ENCODE data around the gene CEP19. TPM values are rescaled to one million over a fixed set of nuclear protein-coding genes. Genes with fewer than 3 reads are reported as not detected.

Gene CEP19
- total and polyA plus RNA-seq, 2 of the 4 experiments (the other 2 are of a cell fraction): 1.1 to 1.4 TPM

- DNase-seq (no peak), ATAC-seq (ENCODE audit: low read depth) (no peak)
- H2BK120ac ChIP-seq (ENCODE audit: low read depth, low read length): no peak overlapping the region
- H2BK5ac ChIP-seq (ENCODE audit: low read depth, low read length, poor library complexity, severe bottlenecking): no peak overlapping the region
- no peak overlapping the region for H3K56ac ChIP-seq (ENCODE audit: extremely low read depth, insufficient read depth, low read length)
- H3K9me3 ChIP-seq (ENCODE audit: control insufficient read depth, insufficient read depth, low read length): no peaks in the 10 kb centered on the region
- dilution Hi-C loops (cut with HindIII; ENCODE audit: low sequenced_read_pairs, unreplicated experiment) (no loop called here), in situ Hi-C loops (cut with MboI; ENCODE audit: low sequenced_read_pairs) (no loop called here), intact Hi-C loops (cut with micrococcal nuclease) (no loop called here)
- no peaks in the 10 kb centered on the region for H3K79me1 ChIP-seq (ENCODE audit: low read depth in 1 of 2, low read length in 2 of 2)
- no peak overlapping the region for H4K5ac ChIP-seq (ENCODE audit: low read depth, low read length)
- no peaks in the 10 kb centered on the region for H3K9me1 ChIP-seq (ENCODE audit: insufficient read depth, low read length)
- H2BK20ac ChIP-seq (ENCODE audit: low read depth, low read length): no peak overlapping the region
- H3K27ac ChIP-seq (ENCODE audit: insufficient read depth, low read length): no peak overlapping the region
- no TSS peak for BruUV-seq (replicated peaks)
- POLR2A ChIA-PET (ENCODE audit: unreplicated experiment): no interaction called here
- no peak overlapping the region for H4K91ac ChIP-seq (ENCODE audit: insufficient read depth, low read depth, low read length)
- no peak overlapping the region for H2AFZ ChIP-seq (replicated peaks; ENCODE audit: low read length, poor library complexity)
- no peak overlapping the region for H3K23ac ChIP-seq (ENCODE audit: low read depth, low read length)
- CTCF ChIA-PET: no interaction called here
- no peak overlapping the region for H3K14ac ChIP-seq (replicated peaks; ENCODE audit: low read depth, low read length)
- H2AK5ac ChIP-seq (ENCODE audit: low read depth, low read length): no peak overlapping the region
- H3K4me2 ChIP-seq (ENCODE audit: low read depth, low read length): no peak overlapping the region
- peaks cover 12% of the 10 kb centered on the region for H3K27me3 ChIP-seq (ENCODE audit: control insufficient read depth, insufficient read depth, low read length)
- H4K8ac ChIP-seq (ENCODE audit: low read depth in 2 of 2, low read length in 2 of 2): no peak overlapping the region
- no peak overlapping the region for H2BK15ac ChIP-seq (ENCODE audit: low read depth, low read length)
- no peak overlapping the region for H2AK9ac ChIP-seq (replicated peaks; ENCODE audit: low read depth, low read length, poor library complexity)
- peaks cover 6% of the 10 kb centered on the region; the same call in 1 of the 2 replicates for H3K4me1 ChIP-seq (ENCODE audit: control insufficient read depth, insufficient read depth, low read length)
- WGBS, 2 experiments (ENCODE audit: extremely low coverage in 2 of 2, insufficient read length in 1 of 2): 50% methylated on average over 2 of the region's 6 CpGs; no CpG with 5 or more reads in 1 of the 2 experiments
- no peaks in the 10 kb centered on the region for H3K36me3 ChIP-seq (ENCODE audit: control insufficient read depth, insufficient read depth, low read length)
- no peak overlapping the region for H3K9ac ChIP-seq (ENCODE audit: low read depth, low read length)
- H4K20me1 ChIP-seq (ENCODE audit: insufficient read depth, low read length): no peaks in the 10 kb centered on the region
- TF ChIP-seq ELK1 (IDR thresholded peaks at IDR 0.05; ENCODE audit: borderline replicate concordance, low read depth, low read length): no peak
- H3K4ac ChIP-seq (ENCODE audit: low read depth, low read length): no peak overlapping the region
- no peak overlapping the region for H3K4me3 ChIP-seq (ENCODE audit: insufficient read depth, low read depth, low read length)
- no peak overlapping the region for H3K18ac ChIP-seq (ENCODE audit: low read depth, low read length)
Measured at GRCh38 chr3:196670339-196670738, 41.7 kb downstream of the CEP19 start.

All from IMR-90 (cell line).